Measurements from ENCODE around the gene STIP1.

Gene STIP1

GRCh38 chr11:64241491-64242374 lies 55.8 kb downstream of the STIP1 start:
- Histone ChIP-seq H3K79me2 (ENCODE audit: insufficient read depth, low read depth) (peaks cover 31% of the 10 kb centered on the region), H3K9ac (peak overlapping the region; percentile 44; the same call in 1 of the 2 replicates), H3K4me3 (IDR thresholded peaks at IDR 0.05; ENCODE audit: insufficient read depth, low read depth, low read length) (no peak overlapping the region), H3K36me3 (ENCODE audit: insufficient read depth) (peaks cover 4% of the 10 kb centered on the region; the same call in 1 of the 2 replicates), H3K4me2 (peak overlapping the region; percentile 86), H2AFZ (ENCODE audit: low read depth) (peak overlapping the region; percentile 52), H4K20me1 (ENCODE audit: insufficient read depth) (no peaks in the 10 kb centered on the region), H3K27ac (no peak overlapping the region), H3K4me1 (ENCODE audit: low read depth, poor library complexity, severe bottlenecking) (peaks cover 35% of the 10 kb centered on the region), H3K27me3 (ENCODE audit: insufficient read depth, low read depth) (no peaks in the 10 kb centered on the region)
- 0 out of 2 replicates have a peak, but pooled peaks have one; percentile 9 for TF ChIP-seq CTCF (conservative IDR thresholded peaks at IDR 0.05; ENCODE audit: low read depth, low read length)

GRCh38 chr11:64243236-64243854 lies 57.4 kb downstream of the STIP1 start:
- no peak overlapping the region for H3K4me2 ChIP-seq
- no peak overlapping the region for H3K27ac ChIP-seq
- H2AFZ ChIP-seq (ENCODE audit: low read depth), result no peak overlapping the region
- H3K9ac ChIP-seq, result no peak overlapping the region
- H3K4me1 ChIP-seq (ENCODE audit: low read depth, poor library complexity, severe bottlenecking), result peaks cover 35% of the 10 kb centered on the region
- no peak overlapping the region for H3K4me3 ChIP-seq (IDR thresholded peaks at IDR 0.05; ENCODE audit: insufficient read depth, low read depth, low read length)
- no peaks in the 10 kb centered on the region for H3K27me3 ChIP-seq (ENCODE audit: insufficient read depth, low read depth)
- TF ChIP-seq CTCF (conservative IDR thresholded peaks at IDR 0.05; ENCODE audit: low read depth, low read length), result no peak
- H3K36me3 ChIP-seq (ENCODE audit: insufficient read depth), result peaks cover 4% of the 10 kb centered on the region; the same call in 1 of the 2 replicates
- H4K20me1 ChIP-seq (ENCODE audit: insufficient read depth), result no peaks in the 10 kb centered on the region
- peaks cover 31% of the 10 kb centered on the region for H3K79me2 ChIP-seq (ENCODE audit: insufficient read depth, low read depth)

- Histone ChIP-seq H3K27ac (no peak overlapping the region), H3K79me2 (ENCODE audit: insufficient read depth, low read depth) (peaks cover 31% of the 10 kb centered on the region), H3K4me1 (ENCODE audit: low read depth, poor library complexity, severe bottlenecking) (peaks cover 35% of the 10 kb centered on the region), H3K36me3 (ENCODE audit: insufficient read depth) (peaks cover 4% of the 10 kb centered on the region; the same call in 1 of the 2 replicates), H3K4me3 (IDR thresholded peaks at IDR 0.05; ENCODE audit: insufficient read depth, low read depth, low read length) (no peak overlapping the region), H2AFZ (ENCODE audit: low read depth) (no peak overlapping the region), H3K9ac (no peak overlapping the region), H3K4me2 (no peak overlapping the region; the same call in 1 of the 2 replicates), H4K20me1 (ENCODE audit: insufficient read depth) (no peaks in the 10 kb centered on the region), H3K27me3 (ENCODE audit: insufficient read depth, low read depth) (no peaks in the 10 kb centered on the region)
- TF ChIP-seq CTCF (conservative IDR thresholded peaks at IDR 0.05; ENCODE audit: low read depth, low read length), result no peak
Observed at GRCh38 chr11:64244107-64244506, 58.1 kb downstream of the STIP1 start.

- H3K4me1 ChIP-seq (ENCODE audit: low read depth, poor library complexity, severe bottlenecking), result peaks cover 26% of the 10 kb centered on the region
- H2AFZ ChIP-seq (ENCODE audit: low read depth), result no peak overlapping the region
- H3K27me3 ChIP-seq (ENCODE audit: insufficient read depth, low read depth), result no peaks in the 10 kb centered on the region
- H3K79me2 ChIP-seq (ENCODE audit: insufficient read depth, low read depth), result peaks cover 31% of the 10 kb centered on the region
- peak overlapping the region; percentile 81; the same call in 1 of the 2 replicates for H3K9ac ChIP-seq
- H3K4me2 ChIP-seq, result peak overlapping the region; percentile 73
- peak overlapping the region; percentile 66; the same call in 1 of the 2 replicates for H3K27ac ChIP-seq
- H4K20me1 ChIP-seq (ENCODE audit: insufficient read depth), result no peaks in the 10 kb centered on the region
- H3K36me3 ChIP-seq (ENCODE audit: insufficient read depth), result peaks cover 4% of the 10 kb centered on the region; the same call in 1 of the 2 replicates
- H3K4me3 ChIP-seq (IDR thresholded peaks at IDR 0.05; ENCODE audit: insufficient read depth, low read depth, low read length), result no peak overlapping the region
- TF ChIP-seq CTCF (conservative IDR thresholded peaks at IDR 0.05; ENCODE audit: low read depth, low read length), result no peak
Observed at GRCh38 chr11:64244966-64245365, 59.0 kb downstream of the STIP1 start.
